H9 (cell line): ENCODE results near the gene GSK3A. TPM values are rescaled to one million over a fixed set of nuclear protein-coding genes. Genes with fewer than 3 reads are reported as not detected.

ENCODE experiments used
- DNase-seq: peaks from one replicate; pipeline ENCODE4 v3.0.0-alpha.2; 2017
- H2AFZ ChIP-seq: one replicate; pipeline ENCODE4 v1.6.1; 2013; ENCODE audit warnings: mild to moderate bottlenecking, low read length, control low read depth, moderate library complexity
- H2AK5ac ChIP-seq: 2 replicates; pipeline ENCODE4 v1.6.1; 2013; ENCODE audit warnings: low read length, control low read depth, mixed read lengths; ENCODE audit not compliant: insufficient read length
- H2BK120ac ChIP-seq: one replicate; pipeline ENCODE4 v1.6.1; 2013; ENCODE audit warnings: low read depth, mild to moderate bottlenecking, low read length, control low read depth, inconsistent platforms; ENCODE audit not compliant: poor library complexity, severe bottlenecking
- H2BK12ac ChIP-seq: 2 replicates; pipeline ENCODE4 v1.6.1; 2013; ENCODE audit warnings: low read length, control low read depth, mixed read lengths, low read depth; ENCODE audit not compliant: insufficient read length
- H2BK15ac ChIP-seq: 2 replicates; pipeline ENCODE4 v1.6.1; 2013; ENCODE audit warnings: low read depth, low read length, control low read depth
- H2BK20ac ChIP-seq: one replicate; pipeline ENCODE4 v1.6.1; 2013; ENCODE audit warnings: low read depth, mild to moderate bottlenecking, low read length, control low read depth, inconsistent platforms; ENCODE audit not compliant: poor library complexity, severe bottlenecking
- H2BK5ac ChIP-seq: 2 replicates; pipeline ENCODE4 v1.6.1; 2013; ENCODE audit warnings: low read length, control low read depth, mixed read lengths; ENCODE audit not compliant: insufficient read length
- H3K14ac ChIP-seq: 2 replicates; pipeline ENCODE4 v1.6.1; 2013; ENCODE audit warnings: low read length, control low read depth; ENCODE audit not compliant: insufficient read depth
- H3K18ac ChIP-seq: 2 replicates; pipeline ENCODE4 v1.6.1; 2013; ENCODE audit warnings: low read depth, mild to moderate bottlenecking, mixed read lengths, low read length, control low read depth; ENCODE audit not compliant: insufficient read length
- H3K23ac ChIP-seq: 2 replicates; pipeline ENCODE4 v1.6.1; 2013; ENCODE audit warnings: low read length, control low read depth, mixed read lengths, low read depth; ENCODE audit not compliant: insufficient read length
- H3K23me2 ChIP-seq: 2 replicates; pipeline ENCODE4 v1.6.1; 2013; ENCODE audit warnings: low read depth, mild to moderate bottlenecking, mixed read lengths, low read length, control low read depth; ENCODE audit not compliant: insufficient read length, poor library complexity, severe bottlenecking
- H3K27ac ChIP-seq: 2 replicates; pipeline ENCODE4 v1.5.1; 2013; ENCODE audit warnings: low read length, control low read depth, mixed read lengths, low read depth; ENCODE audit not compliant: insufficient read length
- H3K27me3 ChIP-seq: 2 replicates; pipeline ENCODE4 v1.6.1; 2013; ENCODE audit warnings: low read length, control low read depth, inconsistent platforms; ENCODE audit not compliant: insufficient read depth
- H3K4ac ChIP-seq: 2 replicates; pipeline ENCODE4 v1.6.1; 2013; ENCODE audit warnings: low read depth, mild to moderate bottlenecking, control low read depth, inconsistent platforms, low read length, moderate library complexity
- H3K4me1 ChIP-seq: 2 replicates; pipeline ENCODE4 v1.6.1; 2013; ENCODE audit warnings: low read length, control low read depth, inconsistent platforms; ENCODE audit not compliant: insufficient read depth
- H3K4me2 ChIP-seq: 2 replicates; pipeline ENCODE4 v1.6.1; 2013; ENCODE audit warnings: low read length, control low read depth, mixed read lengths; ENCODE audit not compliant: insufficient read length, insufficient read depth
- H3K56ac ChIP-seq: 2 replicates; pipeline ENCODE4 v1.6.1; 2013; ENCODE audit warnings: low read depth, mild to moderate bottlenecking, mixed read lengths, low read length, control low read depth; ENCODE audit not compliant: insufficient read length
- H3K79me1 ChIP-seq: 2 replicates; pipeline ENCODE4 v1.6.1; 2013; ENCODE audit warnings: low read depth, mild to moderate bottlenecking, moderate library complexity, low read length, control low read depth, inconsistent platforms; ENCODE audit not compliant: insufficient read depth, poor library complexity, severe bottlenecking
- H3K79me2 ChIP-seq: 2 replicates; pipeline ENCODE4 v1.6.1; 2013; ENCODE audit warnings: low read length, control low read depth, inconsistent platforms; ENCODE audit not compliant: insufficient read depth
- H3K9ac ChIP-seq: 2 replicates; pipeline ENCODE4 v1.6.1; 2013; ENCODE audit warnings: low read length, control low read depth, mixed read lengths; ENCODE audit not compliant: insufficient read length; ENCODE audit errors: extremely low read depth
- H3K9me3 ChIP-seq: one replicate; pipeline ENCODE4 v1.6.1; 2013; ENCODE audit warnings: low read depth, low read length, inconsistent platforms; ENCODE audit not compliant: control insufficient read depth
- H3T11ph ChIP-seq: one replicate; pipeline ENCODE4 v1.6.1; 2013; ENCODE audit warnings: mild to moderate bottlenecking, low read length, control low read depth, inconsistent platforms
- H4K20me1 ChIP-seq: one replicate; pipeline ENCODE4 v1.6.1; 2013; ENCODE audit not compliant: control insufficient read depth, insufficient read length, insufficient read depth
- H4K5ac ChIP-seq: 2 replicates; pipeline ENCODE4 v1.6.1; 2013; ENCODE audit warnings: low read depth, mild to moderate bottlenecking, mixed read lengths, low read length, control low read depth; ENCODE audit not compliant: insufficient read length
- H4K8ac ChIP-seq: replicated peaks from 2 replicates; pipeline ENCODE4 v1.6.1; 2013; ENCODE audit warnings: low read length, control low read depth, mixed read lengths, low read depth; ENCODE audit not compliant: insufficient read length
- H4K91ac ChIP-seq: 2 replicates; pipeline ENCODE4 v1.6.1; 2013; ENCODE audit warnings: low read depth, mild to moderate bottlenecking, moderate library complexity, mixed read lengths, low read length, control low read depth; ENCODE audit not compliant: insufficient read length
- H3K27ac Mint-ChIP-seq, 3 experiments: 2 replicates in 2 of 3; 3 replicates in 1 of 3; pipeline ENCODE4 v1.8.0; 2020 to 2021; ENCODE audit warnings: mixed read lengths in 3 of 3, mild to moderate bottlenecking in 1 of 3, moderate library complexity in 1 of 3
- H3K27me3 Mint-ChIP-seq: 2 replicates; pipeline ENCODE4 v1.8.0; 2021; ENCODE audit warnings: low read depth, mild to moderate bottlenecking, moderate library complexity, mixed read lengths
- H3K36me3 Mint-ChIP-seq, 3 experiments: 2 replicates in 2 of 3; 3 replicates in 1 of 3; pipeline ENCODE4 v1.8.0; 2020 to 2021; ENCODE audit warnings: low read depth in 3 of 3, mixed read lengths in 3 of 3; ENCODE audit not compliant: insufficient read depth in 1 of 3
- H3K4me1 Mint-ChIP-seq, 2 experiments: 2 replicates each; pipeline ENCODE4 v1.8.0; 2020; ENCODE audit warnings: mixed read lengths in 2 of 2
- H3K4me3 Mint-ChIP-seq, 2 experiments: 2 replicates in 1 of 2; 3 replicates in 1 of 2; pipeline ENCODE4 v1.8.0; 2020 to 2021; ENCODE audit warnings: mild to moderate bottlenecking in 2 of 2, mixed read lengths in 2 of 2, moderate library complexity in 1 of 2
- H3K9me3 Mint-ChIP-seq, 2 experiments: 2 replicates in 1 of 2; 3 replicates in 1 of 2; pipeline ENCODE4 v1.8.0; 2020; ENCODE audit warnings: mild to moderate bottlenecking in 2 of 2, mixed read lengths in 2 of 2, moderate library complexity in 1 of 2
- CTCF ChIP-seq: fragments of 200-600 bp; sonication (generic); conservative IDR thresholded peaks from 3 replicates; pipeline ENCODE4 v1.8.0; 2021; ENCODE audit warnings: antibody characterized with exemption, mild to moderate bottlenecking
- WGBS: extraction: QIAGEN DNeasy Blood & Tissue Kit; methylation state at CpG from one replicate; pipeline ENCODE4 v1.1.7; 2013; ENCODE audit warnings: missing lambda C conversion rate, low lambda C conversion rate, mixed read lengths; ENCODE audit not compliant: insufficient read length; ENCODE audit errors: extremely low coverage; 5-methylcytosine and 5-hydroxymethylcytosine counted together
- total RNA-seq: library from RNA; stranded (reverse); gene quantifications from 2 replicates; pipeline ENCODE4 v1.2.1, GENCODE V29; 2021

The GSK3A gene
- total RNA-seq, 1 experiment from 2014 or later, result 52.4 TPM

DNA sequence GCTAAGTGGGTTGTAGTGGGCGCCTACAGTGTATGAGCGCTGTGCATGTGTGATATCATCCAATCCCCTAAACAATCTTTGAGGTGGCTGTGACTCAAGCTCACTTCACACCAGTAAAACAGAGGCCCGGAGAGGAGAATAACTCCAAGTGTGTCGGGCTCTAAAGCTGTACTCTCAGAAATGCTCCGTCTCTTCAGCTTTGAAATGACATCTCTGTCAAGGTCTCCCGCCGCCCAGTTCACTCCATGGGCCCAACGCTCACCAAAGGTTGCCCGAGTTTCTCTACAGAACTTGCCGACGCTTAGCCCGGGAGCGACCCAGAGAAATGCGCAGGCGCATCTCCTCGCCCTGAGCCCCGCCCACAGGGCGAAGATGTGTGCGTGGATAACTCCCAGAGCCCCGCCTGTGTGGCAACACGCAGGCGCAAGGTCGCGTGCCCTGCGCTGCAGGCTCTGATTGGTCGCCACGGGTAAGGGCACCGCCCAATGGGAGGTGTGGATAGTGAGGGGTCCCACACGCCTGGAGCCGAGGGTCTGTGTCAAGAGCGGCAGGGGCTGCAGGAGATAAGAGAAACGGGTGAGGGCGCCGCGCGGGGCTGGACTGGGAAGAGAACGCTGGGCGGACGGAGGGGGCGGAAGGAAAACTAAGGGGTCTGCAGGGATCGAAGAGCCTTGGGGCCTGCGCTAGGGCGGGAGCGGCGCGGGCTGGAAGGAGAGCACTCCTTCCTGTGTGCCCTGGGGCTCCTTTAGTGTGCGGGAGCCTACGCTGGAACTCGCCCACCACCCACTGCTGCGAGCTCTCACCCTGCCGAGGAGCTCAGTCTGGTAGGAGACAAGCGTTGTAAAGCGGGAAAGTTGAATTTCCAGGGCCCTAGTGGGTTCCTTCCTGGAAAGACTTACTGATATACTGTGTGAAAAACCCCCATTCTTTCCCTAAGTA, 22.3 kb downstream of the GSK3A start, which contains the start of gene ZNF526:
Gene ZNF526, plus strand, starts transcription at position 501 of the 939 bp plus-strand sequence. CDS start 4,092 bp downstream, outside the sequence.
- no peak within 1 kb of the TSS for H2AK5ac ChIP-seq
- peak; percentile 99 for DNase-seq
- H4K91ac ChIP-seq, result no peak within 1 kb of the TSS
- H2BK5ac ChIP-seq, result no peak within 1 kb of the TSS
- H3K4me1 Mint-ChIP-seq, result peaks cover 29 to 44% of the 10 kb centered on the region in 2 experiments
- H4K8ac ChIP-seq, result no peak within 1 kb of the TSS
- peaks cover 10% of the 10 kb centered on the region for H3K79me1 ChIP-seq
- H2BK12ac ChIP-seq, result no peak within 1 kb of the TSS
- peak; percentile 12; the same call in 1 of the 3 replicates for TF ChIP-seq CTCF
- no peak within 1 kb of the TSS for H3K4ac ChIP-seq
- no peak within 1 kb of the TSS for H3T11ph ChIP-seq
- H4K20me1 ChIP-seq, result no peaks in the 10 kb centered on the region
- no peak within 1 kb of the TSS for H2BK15ac ChIP-seq
- H3K27ac ChIP-seq, result no peak within 1 kb of the TSS
- H3K18ac ChIP-seq, result no peak within 1 kb of the TSS
- H3K79me2 ChIP-seq, result peaks cover 11% of the 10 kb centered on the region; the same call in 1 of the 2 replicates
- H3K36me3 Mint-ChIP-seq, result peaks cover 18 to 33% (median 28%) of the 10 kb centered on the region in 3 experiments
- H3K9me3 ChIP-seq, result no peaks in the 10 kb centered on the region
- no peak within 1 kb of the TSS for H3K56ac ChIP-seq
- H3K27ac Mint-ChIP-seq, result peak within 1 kb of the TSS; percentile 93 to 98 (median 97)
- WGBS, result no CpG with 5 or more reads among the region's 53 CpGs
- H2BK20ac ChIP-seq, result no peak within 1 kb of the TSS
- no peak within 1 kb of the TSS for H3K23ac ChIP-seq
- H4K5ac ChIP-seq, result no peak within 1 kb of the TSS
- H3K9me3 Mint-ChIP-seq, result no peaks in the 10 kb centered on the region; a peak in 1 of 5 replicates
- H2AFZ ChIP-seq, result no peak within 1 kb of the TSS
- H3K27me3 Mint-ChIP-seq, result no peaks in the 10 kb centered on the region; the same call in none of the 2 replicates
- peaks cover 13% of the 10 kb centered on the region for H3K23me2 ChIP-seq
- 0 out of 2 replicates have a peak within 1 kb of the TSS, but pooled peaks have one; percentile 26 for H3K14ac ChIP-seq
- H3K4me1 ChIP-seq, result no peaks in the 10 kb centered on the region
- peak within 1 kb of the TSS; percentile 90 to 99 for H3K4me3 Mint-ChIP-seq
- H3K9ac ChIP-seq, result peak within 1 kb of the TSS; percentile 70
- H2BK120ac ChIP-seq, result no peak within 1 kb of the TSS
- H3K27me3 ChIP-seq, result no peaks in the 10 kb centered on the region
- H3K4me2 ChIP-seq, result peak within 1 kb of the TSS; percentile 72
